Mammary epithelial cell (primary cell): ENCODE data around the gene ZFHX3.

Experiments used
- CTCF ChIP-seq, 2 donors: IDR thresholded peaks in 1 of 2; conservative IDR thresholded peaks in 1 of 2; 2 replicates each; pipeline ENCODE4 v1.5.1; 2011 to 2012; ENCODE audit warnings: inconsistent platforms in 2 of 2, low read length in 2 of 2, mild to moderate bottlenecking in 2 of 2, control low read depth in 1 of 2, low read depth in 1 of 2; ENCODE audit not compliant: insufficient read depth in 1 of 2; ENCODE audit errors: extremely low read depth in 1 of 2
- EZH2 ChIP-seq: IDR thresholded peaks from 2 replicates; pipeline ENCODE4 v1.6.1; 2012; ENCODE audit warnings: low read length, inconsistent platforms, borderline replicate concordance

- no peak for TF ChIP-seq CTCF (conservative IDR thresholded peaks at IDR 0.05 in 1 of 2, IDR thresholded peaks at IDR 0.05 in 1 of 2; ENCODE audit: extremely low read depth in 1 of 2, insufficient read depth in 1 of 2, low read depth in 1 of 2, low read length in 2 of 2)
- no peak for TF ChIP-seq EZH2
These were observed 226.6 kb downstream of the ZFHX3 start for GRCh38 chr16:72821185-72821950.
